HepG2 (cell line): ENCODE results near the gene FGF19. TPM values are rescaled to one million over a fixed set of nuclear protein-coding genes. Genes with fewer than 3 reads are reported as not detected.

Source experiments
- ARNTL ChIP-seq: sonication (generic); formaldehyde crosslinking; IDR thresholded peaks from 2 replicates; pipeline ENCODE4 v1.4.0; 2020; ENCODE audit warnings: mild to moderate bottlenecking, missing genetic modification reagents
- EEA1 ChIP-seq: sonication (generic); formaldehyde crosslinking; IDR thresholded peaks from 2 replicates; pipeline ENCODE4 v1.5.1; 2020; ENCODE audit warnings: mild to moderate bottlenecking, missing genetic modification reagents, borderline replicate concordance
- ERF ChIP-seq: IDR thresholded peaks from 2 replicates; pipeline ENCODE4 v1.6.1; 2018; ENCODE audit warnings: missing biosample characterization, missing genetic modification reagents
- JUN ChIP-seq: sonication (generic); formaldehyde crosslinking; IDR thresholded peaks from 2 replicates; pipeline ENCODE4 v1.4.0; 2020; ENCODE audit warnings: mild to moderate bottlenecking, missing genetic modification reagents
- MAF1 ChIP-seq: sonication (generic); formaldehyde crosslinking; IDR thresholded peaks from 2 replicates; pipeline ENCODE4 v1.5.0; 2020; ENCODE audit warnings: missing genetic modification reagents, borderline replicate concordance
- MYC ChIP-seq: sonication (generic); formaldehyde crosslinking; IDR thresholded peaks from 2 replicates; pipeline ENCODE4 v1.9.0; 2021; ENCODE audit warnings: missing genetic modification reagents, borderline replicate concordance
- NAIF1 ChIP-seq: sonication (generic); formaldehyde crosslinking; IDR thresholded peaks from 2 replicates; pipeline ENCODE4 v1.5.0; 2020; ENCODE audit warnings: mild to moderate bottlenecking, missing genetic modification reagents, borderline replicate concordance
- NR3C1 ChIP-seq: sonication (generic); formaldehyde crosslinking; IDR thresholded peaks from 2 replicates; pipeline ENCODE4 v1.4.0; 2020; ENCODE audit warnings: missing genetic modification reagents
- RFX5 ChIP-seq: IDR thresholded peaks from 2 replicates; pipeline ENCODE4 v1.6.1; 2011; ENCODE audit warnings: low read depth, low read length, improper control_type of control experiment
- RFXANK ChIP-seq: IDR thresholded peaks from 2 replicates; pipeline ENCODE4 v1.6.1; 2016
- ZBTB20 ChIP-seq: sonication (generic); formaldehyde crosslinking; IDR thresholded peaks from 2 replicates; pipeline ENCODE4 v1.8.1; 2023; ENCODE audit warnings: missing genetic modification reagents, low read depth, mild to moderate bottlenecking, borderline replicate concordance
- ZNF12 ChIP-seq: sonication (generic); formaldehyde crosslinking; IDR thresholded peaks from 2 replicates; pipeline ENCODE4 v1.5.0; 2020; ENCODE audit warnings: missing genetic modification reagents
- ZNF34 ChIP-seq: sonication (generic); formaldehyde crosslinking; IDR thresholded peaks from 2 replicates; pipeline ENCODE4 v1.4.0; 2020; ENCODE audit warnings: mild to moderate bottlenecking, missing genetic modification reagents, borderline replicate concordance
- ZNF672 ChIP-seq: sonication (generic); formaldehyde crosslinking; IDR thresholded peaks from 2 replicates; pipeline ENCODE4 v1.8.1; 2022; ENCODE audit warnings: missing genetic modification reagents
- ZNF703 ChIP-seq: sonication (generic); formaldehyde crosslinking; IDR thresholded peaks from 2 replicates; pipeline ENCODE4 v1.5.1; 2020; ENCODE audit warnings: missing genetic modification reagents, mild to moderate bottlenecking, moderate library complexity, borderline replicate concordance
- ZSCAN25 ChIP-seq: sonication (generic); formaldehyde crosslinking; IDR thresholded peaks from 2 replicates; pipeline ENCODE4 v1.8.0; 2022; ENCODE audit warnings: mild to moderate bottlenecking, missing genetic modification reagents
- polyA plus RNA-seq, 8 experiments: library from polyadenylated mRNA; depleted of rRNA in 3 of 8; stranded (reverse) in 7 of 8; unstranded in 1 of 8; fragments of >200 nt; fragmentation: Illumina TruSeq in 4 of 8; extraction: Trizol in 4 of 8; gene quantifications; 2 replicates each; pipeline versions ENCODE4 v1.2.1 to v1.2.3, GENCODE V29; 2011 to 2016; ENCODE audit warnings: low read depth in 4 of 8, missing spikeins in 1 of 8, mixed read lengths in 1 of 8; ENCODE audit not compliant: insufficient read depth in 1 of 8
- total RNA-seq, 5 experiments: library from RNA; depleted of rRNA; stranded (reverse); fragments of >200 nt; fragmentation: Illumina TruSeq; extraction: Trizol; gene quantifications; 2 replicates each; pipeline ENCODE4 v1.2.3, GENCODE V29; 2016; ENCODE audit warnings: low read depth in 1 of 5
- TF ChIP-seq, protein P1 (sequence below): sonication (generic); formaldehyde crosslinking; IDR thresholded peaks from 2 replicates; pipeline ENCODE4 v1.4.0; 2020; ENCODE audit warnings: missing genetic modification reagents
- TF ChIP-seq, protein P2 (sequence below): sonication (generic); formaldehyde crosslinking; IDR thresholded peaks from 2 replicates; pipeline ENCODE4 v1.8.1; 2023; ENCODE audit warnings: missing genetic modification reagents, inconsistent platforms, borderline replicate concordance
- TF ChIP-seq, protein P3 (sequence below): sonication (generic); IDR thresholded peaks from 2 replicates; pipeline ENCODE4 v1.6.1; 2016; ENCODE audit warnings: low read depth, borderline replicate concordance
- TF ChIP-seq, protein P4 (sequence below): sonication (generic); formaldehyde crosslinking; IDR thresholded peaks from 2 replicates; pipeline ENCODE4 v1.4.0; 2020; ENCODE audit warnings: missing genetic modification reagents, borderline replicate concordance

FGF19 gene
- total and polyA plus RNA-seq, 2 of the 13 experiments (the other 11 are each of a cell fraction or from before 2014, with no cell fraction given) = 0.07 TPM; not detected in 1

DNA sequence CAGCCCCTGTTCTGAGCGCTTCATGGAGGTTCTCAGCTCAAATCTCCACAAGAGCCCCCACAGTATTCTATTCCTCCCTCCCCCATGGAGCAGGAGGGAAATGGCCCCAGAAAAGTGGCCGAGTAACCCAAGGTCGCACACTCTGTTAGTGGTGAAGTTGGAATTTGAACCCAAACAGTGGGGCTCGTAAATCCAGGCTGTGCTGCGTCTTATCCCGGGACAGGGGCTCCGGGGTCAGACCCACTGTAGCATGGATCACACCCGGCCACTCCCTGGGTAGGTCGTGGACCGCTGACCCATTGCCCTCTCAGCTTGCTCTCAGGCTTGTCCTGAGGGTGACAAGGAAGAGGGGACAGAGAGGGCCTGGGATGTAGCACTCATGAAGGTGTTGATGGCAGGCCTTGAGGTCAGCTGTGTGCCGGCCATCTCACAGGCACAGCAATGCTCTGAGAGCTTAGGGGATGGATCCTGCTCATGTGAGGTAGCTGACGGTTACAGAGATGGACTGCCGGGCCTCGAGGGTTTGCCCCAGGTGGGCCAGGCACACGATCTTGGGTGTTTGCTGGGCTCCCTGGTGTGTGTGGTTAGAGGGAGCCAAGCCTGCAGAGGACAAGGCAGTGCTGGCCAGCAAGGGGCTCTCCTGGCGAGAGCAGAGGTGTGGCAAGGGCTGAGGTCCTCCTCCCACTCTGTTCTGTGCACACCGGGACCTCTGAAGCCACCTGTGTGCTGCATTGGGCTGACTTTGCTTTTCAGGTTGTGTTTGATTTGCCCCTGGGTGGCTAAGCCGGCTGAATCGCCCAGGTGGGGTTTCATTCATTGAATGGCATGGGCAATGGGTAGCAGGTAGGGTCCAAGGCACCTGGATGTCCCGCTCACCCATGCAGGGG lies 2.3 kb upstream of the FGF19 start (continued):
- TF ChIP-seq, protein P1, sequence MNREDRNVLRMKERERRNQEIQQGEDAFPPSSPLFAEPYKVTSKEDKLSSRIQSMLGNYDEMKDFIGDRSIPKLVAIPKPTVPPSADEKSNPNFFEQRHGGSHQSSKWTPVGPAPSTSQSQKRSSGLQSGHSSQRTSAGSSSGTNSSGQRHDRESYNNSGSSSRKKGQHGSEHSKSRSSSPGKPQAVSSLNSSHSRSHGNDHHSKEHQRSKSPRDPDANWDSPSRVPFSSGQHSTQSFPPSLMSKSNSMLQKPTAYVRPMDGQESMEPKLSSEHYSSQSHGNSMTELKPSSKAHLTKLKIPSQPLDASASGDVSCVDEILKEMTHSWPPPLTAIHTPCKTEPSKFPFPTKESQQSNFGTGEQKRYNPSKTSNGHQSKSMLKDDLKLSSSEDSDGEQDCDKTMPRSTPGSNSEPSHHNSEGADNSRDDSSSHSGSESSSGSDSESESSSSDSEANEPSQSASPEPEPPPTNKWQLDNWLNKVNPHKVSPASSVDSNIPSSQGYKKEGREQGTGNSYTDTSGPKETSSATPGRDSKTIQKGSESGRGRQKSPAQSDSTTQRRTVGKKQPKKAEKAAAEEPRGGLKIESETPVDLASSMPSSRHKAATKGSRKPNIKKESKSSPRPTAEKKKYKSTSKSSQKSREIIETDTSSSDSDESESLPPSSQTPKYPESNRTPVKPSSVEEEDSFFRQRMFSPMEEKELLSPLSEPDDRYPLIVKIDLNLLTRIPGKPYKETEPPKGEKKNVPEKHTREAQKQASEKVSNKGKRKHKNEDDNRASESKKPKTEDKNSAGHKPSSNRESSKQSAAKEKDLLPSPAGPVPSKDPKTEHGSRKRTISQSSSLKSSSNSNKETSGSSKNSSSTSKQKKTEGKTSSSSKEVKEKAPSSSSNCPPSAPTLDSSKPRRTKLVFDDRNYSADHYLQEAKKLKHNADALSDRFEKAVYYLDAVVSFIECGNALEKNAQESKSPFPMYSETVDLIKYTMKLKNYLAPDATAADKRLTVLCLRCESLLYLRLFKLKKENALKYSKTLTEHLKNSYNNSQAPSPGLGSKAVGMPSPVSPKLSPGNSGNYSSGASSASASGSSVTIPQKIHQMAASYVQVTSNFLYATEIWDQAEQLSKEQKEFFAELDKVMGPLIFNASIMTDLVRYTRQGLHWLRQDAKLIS (CRISPR knock-in tag) = no peak
- TF ChIP-seq RFX5 (no peak), ERF (CRISPR knock-in tag) (no peak), EEA1 (CRISPR knock-in tag) (no peak), ZNF672 (no peak), JUN (CRISPR knock-in tag) (no peak), ZSCAN25 (no peak), RFXANK (CRISPR knock-in tag) (no peak), NAIF1 (CRISPR knock-in tag) (no peak), MAF1 (CRISPR knock-in tag) (no peak), MYC (peak; percentile 45; the same call in 1 of the 2 replicates), NR3C1 (CRISPR knock-in tag) (no peak), ZNF12 (CRISPR knock-in tag) (no peak), ARNTL (CRISPR knock-in tag) (no peak), ZBTB20 (0 out of 2 replicates have a peak, but pooled peaks have one; percentile 40), ZNF34 (0 out of 2 replicates have a peak, but pooled peaks have one; percentile 19), ZNF703 (CRISPR knock-in tag) (no peak)
- TF ChIP-seq, protein P2, sequence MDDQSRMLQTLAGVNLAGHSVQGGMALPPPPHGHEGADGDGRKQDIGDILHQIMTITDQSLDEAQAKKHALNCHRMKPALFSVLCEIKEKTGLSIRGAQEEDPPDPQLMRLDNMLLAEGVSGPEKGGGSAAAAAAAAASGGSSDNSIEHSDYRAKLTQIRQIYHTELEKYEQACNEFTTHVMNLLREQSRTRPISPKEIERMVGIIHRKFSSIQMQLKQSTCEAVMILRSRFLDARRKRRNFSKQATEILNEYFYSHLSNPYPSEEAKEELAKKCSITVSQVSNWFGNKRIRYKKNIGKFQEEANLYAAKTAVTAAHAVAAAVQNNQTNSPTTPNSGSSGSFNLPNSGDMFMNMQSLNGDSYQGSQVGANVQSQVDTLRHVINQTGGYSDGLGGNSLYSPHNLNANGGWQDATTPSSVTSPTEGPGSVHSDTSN (CRISPR knock-in tag) = no peak
- TF ChIP-seq, protein P3, sequence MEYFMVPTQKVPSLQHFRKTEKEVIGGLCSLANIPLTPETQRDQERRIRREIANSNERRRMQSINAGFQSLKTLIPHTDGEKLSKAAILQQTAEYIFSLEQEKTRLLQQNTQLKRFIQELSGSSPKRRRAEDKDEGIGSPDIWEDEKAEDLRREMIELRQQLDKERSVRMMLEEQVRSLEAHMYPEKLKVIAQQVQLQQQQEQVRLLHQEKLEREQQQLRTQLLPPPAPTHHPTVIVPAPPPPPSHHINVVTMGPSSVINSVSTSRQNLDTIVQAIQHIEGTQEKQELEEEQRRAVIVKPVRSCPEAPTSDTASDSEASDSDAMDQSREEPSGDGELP = peak; percentile 40; the same call in 1 of the 2 replicates
- TF ChIP-seq, protein P4, sequence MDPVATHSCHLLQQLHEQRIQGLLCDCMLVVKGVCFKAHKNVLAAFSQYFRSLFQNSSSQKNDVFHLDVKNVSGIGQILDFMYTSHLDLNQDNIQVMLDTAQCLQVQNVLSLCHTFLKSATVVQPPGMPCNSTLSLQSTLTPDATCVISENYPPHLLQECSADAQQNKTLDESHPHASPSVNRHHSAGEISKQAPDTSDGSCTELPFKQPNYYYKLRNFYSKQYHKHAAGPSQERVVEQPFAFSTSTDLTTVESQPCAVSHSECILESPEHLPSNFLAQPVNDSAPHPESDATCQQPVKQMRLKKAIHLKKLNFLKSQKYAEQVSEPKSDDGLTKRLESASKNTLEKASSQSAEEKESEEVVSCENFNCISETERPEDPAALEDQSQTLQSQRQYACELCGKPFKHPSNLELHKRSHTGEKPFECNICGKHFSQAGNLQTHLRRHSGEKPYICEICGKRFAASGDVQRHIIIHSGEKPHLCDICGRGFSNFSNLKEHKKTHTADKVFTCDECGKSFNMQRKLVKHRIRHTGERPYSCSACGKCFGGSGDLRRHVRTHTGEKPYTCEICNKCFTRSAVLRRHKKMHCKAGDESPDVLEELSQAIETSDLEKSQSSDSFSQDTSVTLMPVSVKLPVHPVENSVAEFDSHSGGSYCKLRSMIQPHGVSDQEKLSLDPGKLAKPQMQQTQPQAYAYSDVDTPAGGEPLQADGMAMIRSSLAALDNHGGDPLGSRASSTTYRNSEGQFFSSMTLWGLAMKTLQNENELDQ = no peak
